NT2/D1 (cell line): ENCODE measurements around the gene SPSB2.
"Not testable (repeated sequence)": the region's sequence is repeated elsewhere in the genome, so short reads cannot be mapped to it uniquely, and the experiment has no call there.

Experiments
- DNase-seq: peaks from one replicate; pipeline ENCODE4 v3.0.0-alpha.2; 2011; ENCODE audit warnings: low read depth, low spot score
- H3K27me3 ChIP-seq: 2 replicates; pipeline ENCODE4 v1.6.0; 2011; ENCODE audit warnings: mild to moderate bottlenecking; ENCODE audit not compliant: insufficient read length, insufficient read depth
- H3K36me3 ChIP-seq: 2 replicates; pipeline ENCODE4 v1.6.1; 2011; ENCODE audit warnings: mild to moderate bottlenecking, low read length, mixed read lengths; ENCODE audit not compliant: insufficient read depth, insufficient read length
- H3K4me1 ChIP-seq: 2 replicates; pipeline ENCODE4 v1.5.1; 2011; ENCODE audit not compliant: insufficient read depth, insufficient read length
- H3K4me3 ChIP-seq: 2 replicates; pipeline ENCODE4 v1.5.1; 2011; ENCODE audit warnings: low read depth; ENCODE audit not compliant: insufficient read length
- H3K9ac ChIP-seq: 2 replicates; pipeline ENCODE4 v1.6.0; 2011; ENCODE audit warnings: low read depth; ENCODE audit not compliant: insufficient read length
- H3K9me3 ChIP-seq: 2 replicates; pipeline ENCODE4 v1.5.1; 2011; ENCODE audit warnings: mild to moderate bottlenecking, low read length; ENCODE audit not compliant: insufficient read depth
- SUZ12 ChIP-seq: IDR thresholded peaks from 2 replicates; pipeline ENCODE4 v1.6.1; 2011; ENCODE audit not compliant: insufficient read length, insufficient read depth; ENCODE audit errors: extremely low read depth
- YY1 ChIP-seq: IDR thresholded peaks from 2 replicates; pipeline ENCODE4 v1.6.1; 2011; ENCODE audit not compliant: insufficient read length, insufficient read depth
- ZNF274 ChIP-seq: IDR thresholded peaks from 2 replicates; pipeline ENCODE4 v1.6.1; 2011; ENCODE audit warnings: mild to moderate bottlenecking, low read depth, low read length

SPSB2 gene

GRCh38 chr12:6914947-6915788 is 42.1 kb upstream of the SPSB2 start:
- H3K27me3 ChIP-seq: peaks cover 9% of the 10 kb centered on the region
- TF ChIP-seq YY1: no peak
- no peak for TF ChIP-seq SUZ12
- no peak for TF ChIP-seq ZNF274

DNA sequence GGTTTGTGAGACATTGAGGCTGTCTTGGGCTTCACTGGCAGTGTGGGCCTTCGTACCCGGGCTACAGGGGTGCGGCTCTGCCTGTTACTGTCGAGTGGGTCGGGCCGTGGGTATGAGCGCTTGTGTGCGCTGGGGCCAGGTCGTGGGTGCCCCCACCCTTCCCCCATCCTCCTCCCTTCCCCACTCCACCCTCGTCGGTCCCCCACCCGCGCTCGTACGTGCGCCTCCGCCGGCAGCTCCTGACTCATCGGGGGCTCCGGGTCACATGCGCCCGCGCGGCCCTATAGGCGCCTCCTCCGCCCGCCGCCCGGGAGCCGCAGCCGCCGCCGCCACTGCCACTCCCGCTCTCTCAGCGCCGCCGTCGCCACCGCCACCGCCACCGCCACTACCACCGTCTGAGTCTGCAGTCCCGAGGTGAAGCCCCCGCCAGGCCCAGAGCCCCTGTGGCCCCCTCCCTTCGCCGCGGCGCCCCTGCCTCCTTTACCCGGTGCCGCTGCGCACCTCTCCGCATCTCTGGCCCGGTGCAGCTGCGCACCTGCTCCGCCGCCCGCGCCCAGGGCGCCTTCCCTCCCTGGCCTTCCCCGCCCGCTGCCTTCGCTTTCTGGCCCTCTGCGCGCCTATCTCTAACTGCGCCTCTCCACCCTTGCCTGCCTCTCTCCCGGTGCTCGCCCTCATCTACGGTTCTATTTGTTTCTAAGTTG is 41.3 kb upstream of the SPSB2 start, which contains the start of gene ENO2:
Gene ENO2 (plus strand): TSS at position 335 of the 701 bp plus-strand sequence. CDS start 1,253 bp downstream, outside the sequence.
- no peaks in the 10 kb centered on the region for H3K9me3 ChIP-seq
- H3K27me3 ChIP-seq: peaks cover 9% of the 10 kb centered on the region
- peak within 1 kb of the TSS; percentile 79 for H3K4me3 ChIP-seq
- TF ChIP-seq YY1 (peak; percentile 6), ZNF274 (no peak)
- peak within 1 kb of the TSS; percentile 92 for H3K9ac ChIP-seq
- H3K36me3 ChIP-seq: peaks cover 29% of the 10 kb centered on the region
- no peak for DNase-seq
- peaks cover 28% of the 10 kb centered on the region for H3K4me1 ChIP-seq

More at GRCh38 chr12:6914947-6915788, 42.1 kb upstream of the SPSB2 start:
- Histone ChIP-seq H3K4me1 (peaks cover 28% of the 10 kb centered on the region), H3K9ac (peak overlapping the region; percentile 92), H3K9me3 (no peaks in the 10 kb centered on the region), H3K4me3 (peak overlapping the region; percentile 79), H3K36me3 (peaks cover 36% of the 10 kb centered on the region)
- DNase-seq: no peak

DNA sequence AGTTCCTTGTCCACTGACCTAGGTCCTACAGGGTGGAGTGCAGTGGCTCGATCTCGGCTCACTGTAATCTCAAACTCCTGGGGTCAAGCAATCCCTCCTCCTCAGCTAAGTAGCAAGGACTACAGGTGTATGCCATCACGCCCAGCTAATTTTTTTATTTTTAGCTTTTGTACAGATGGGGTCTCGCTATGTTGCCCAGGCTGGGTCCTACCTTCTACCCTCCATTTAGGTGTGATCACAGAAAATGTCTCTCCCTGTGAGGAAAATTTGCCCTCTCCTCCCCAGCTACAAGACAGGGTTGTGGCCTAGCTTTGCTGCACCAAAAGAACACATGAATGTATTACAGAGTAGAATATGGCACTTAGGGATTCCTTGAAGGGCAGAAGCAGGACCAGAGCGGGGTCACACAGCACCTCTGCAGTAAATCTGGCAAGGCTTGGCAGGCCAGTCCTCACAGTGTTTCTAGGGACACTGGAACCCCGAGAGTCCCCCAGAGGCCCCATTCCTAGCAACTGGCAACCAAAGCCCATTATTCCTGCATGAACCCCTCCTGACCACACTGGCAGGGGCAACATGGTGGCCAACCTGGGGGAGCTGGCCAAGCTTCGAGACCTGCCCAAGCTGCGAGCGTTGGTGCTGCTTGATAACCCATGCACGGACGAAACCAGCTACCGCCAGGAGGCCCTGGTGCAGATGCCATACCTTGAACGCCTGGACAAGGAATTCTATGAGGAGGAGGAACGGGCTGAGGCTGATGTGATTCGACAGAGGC is 39.2 kb upstream of the SPSB2 start:
- H3K9ac ChIP-seq: peak overlapping the region; percentile 29
- peaks cover 22% of the 10 kb centered on the region for H3K4me1 ChIP-seq
- H3K4me3 ChIP-seq: no peak overlapping the region
- peaks cover 15% of the 10 kb centered on the region for H3K36me3 ChIP-seq
- TF ChIP-seq ZNF274 (no peak), YY1 (no peak), SUZ12 (no peak)
- no peaks in the 10 kb centered on the region for H3K9me3 ChIP-seq
- H3K27me3 ChIP-seq: peaks cover 9% of the 10 kb centered on the region
- no peak for DNase-seq

DNA sequence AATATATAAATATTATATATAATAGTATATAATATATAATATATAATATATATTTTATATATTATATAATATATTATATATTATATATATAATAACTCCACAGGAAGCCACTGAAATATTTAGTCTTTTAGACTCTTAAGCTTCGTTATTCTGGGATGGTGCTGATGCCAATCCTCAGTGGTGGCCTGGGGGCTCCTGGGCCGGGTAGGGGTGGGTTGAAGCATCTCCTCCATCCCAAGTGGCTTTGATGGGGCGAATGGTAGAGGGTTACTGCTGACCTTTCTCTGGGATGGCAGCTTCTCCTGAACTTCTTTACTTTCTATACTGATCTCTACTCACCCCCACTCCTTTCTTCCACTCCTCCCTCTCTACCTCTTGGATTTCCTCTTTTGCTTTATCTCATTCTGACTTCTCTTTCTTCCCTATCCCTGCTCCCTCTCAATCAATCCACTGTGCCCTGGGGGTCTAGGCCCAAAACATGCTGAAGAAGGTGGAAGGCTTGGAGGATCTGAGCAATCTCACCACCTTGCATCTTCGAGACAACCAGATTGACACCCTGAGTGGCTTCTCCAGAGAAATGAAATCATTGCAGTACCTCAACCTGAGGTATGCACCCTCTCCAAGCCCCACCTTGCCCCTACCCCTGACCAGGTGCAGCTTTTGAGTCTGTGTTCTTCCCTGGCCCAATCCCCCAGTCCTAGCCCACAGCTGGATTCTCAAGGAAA is 36.5 kb upstream of the SPSB2 start:
- Histone ChIP-seq H3K4me3 (no peak overlapping the region), H3K9ac (no peak overlapping the region), H3K9me3 (no peaks in the 10 kb centered on the region), H3K36me3 (peaks cover 5% of the 10 kb centered on the region), H3K4me1 (peaks cover 15% of the 10 kb centered on the region), H3K27me3 (peaks cover 16% of the 10 kb centered on the region)
- no peak for TF ChIP-seq YY1
- no peak for TF ChIP-seq ZNF274
- TF ChIP-seq SUZ12: no peak
- DNase-seq: no peak

DNA sequence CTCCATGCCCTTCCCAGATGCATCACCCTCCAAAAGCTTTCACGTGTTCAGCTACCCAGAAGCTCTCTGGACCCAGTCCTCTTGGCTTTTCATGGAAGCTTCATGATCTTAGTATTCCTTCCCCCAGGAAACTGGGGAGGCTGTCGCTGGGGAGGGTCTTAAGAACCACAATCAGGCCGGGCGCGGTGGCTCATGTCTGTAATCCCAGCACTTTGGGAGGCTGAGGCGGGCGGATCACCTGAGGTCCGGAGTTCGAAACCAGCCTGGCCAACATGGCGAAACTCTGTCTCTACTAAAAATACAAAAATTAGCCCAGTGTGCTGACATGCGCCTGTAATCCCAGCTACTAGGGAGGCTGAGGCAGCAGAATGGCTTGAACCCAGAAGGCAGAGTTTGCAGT is 35.0 kb upstream of the SPSB2 start:
- H3K4me3 ChIP-seq, H3K9ac ChIP-seq, H3K9me3 ChIP-seq, H3K36me3 ChIP-seq, DNase-seq: not testable (repeated sequence)
- peaks cover 15% of the 10 kb centered on the region for H3K4me1 ChIP-seq
- peaks cover 14% of the 10 kb centered on the region for H3K27me3 ChIP-seq

- H3K9ac ChIP-seq: peak overlapping the region; percentile 84
- no peak for DNase-seq
- H3K4me1 ChIP-seq: peaks cover 10% of the 10 kb centered on the region
Measured at GRCh38 chr12:6905414-6906040, 32.4 kb upstream of the SPSB2 start.

More at GRCh38 chr12:6905414-6906040, 32.4 kb upstream of the SPSB2 start:
- Histone ChIP-seq H3K4me3 (peak overlapping the region; percentile 62), H3K9me3 (no peaks in the 10 kb centered on the region), H3K27me3 (peaks cover 14% of the 10 kb centered on the region), H3K36me3 (peaks cover 5% of the 10 kb centered on the region)
- TF ChIP-seq YY1 (no peak), SUZ12 (no peak), ZNF274 (no peak)
